IgD-negative memory B cell (primary cell): ENCODE data around the gene ARFRP1. TPM values are rescaled to one million over a fixed set of nuclear protein-coding genes. Genes with fewer than 3 reads are reported as not detected.

Source experiments
- H3K27ac Mint-ChIP-seq, 3 donors: one replicate each; pipeline ENCODE4 v1.8.0; 2020 to 2022; ENCODE audit warnings: mild to moderate bottlenecking in 3 of 3, mixed read lengths in 3 of 3, moderate library complexity in 1 of 3
- H3K27me3 Mint-ChIP-seq: one replicate; pipeline ENCODE4 v1.8.0; 2021; ENCODE audit warnings: mixed read lengths
- H3K36me3 Mint-ChIP-seq: one replicate; pipeline ENCODE4 v1.8.0; 2020; ENCODE audit warnings: mild to moderate bottlenecking, mixed read lengths
- H3K4me1 Mint-ChIP-seq, 3 donors: one replicate each; pipeline ENCODE4 v1.8.0; 2020 to 2022; ENCODE audit warnings: mixed read lengths in 3 of 3, mild to moderate bottlenecking in 1 of 3
- H3K4me3 Mint-ChIP-seq, 4 donors: one replicate each; pipeline ENCODE4 v1.8.0; 2020 to 2022; ENCODE audit warnings: mild to moderate bottlenecking in 4 of 4, mixed read lengths in 4 of 4, moderate library complexity in 3 of 4
- H3K9me3 Mint-ChIP-seq, 3 donors: one replicate each; pipeline ENCODE4 v1.8.0; 2020 to 2021; ENCODE audit warnings: mixed read lengths in 3 of 3, mild to moderate bottlenecking in 1 of 3
- polyA plus RNA-seq: library from polyadenylated mRNA; unstranded; fragments of 300-500 nt; fragmentation: Illumina TruSeq; gene quantifications from one replicate; pipeline ENCODE4 v1.2.3, GENCODE V29; 2021

The ARFRP1 gene
- polyA plus RNA-seq, 1 donor from 2014 or later: 64.3 TPM

DNA sequence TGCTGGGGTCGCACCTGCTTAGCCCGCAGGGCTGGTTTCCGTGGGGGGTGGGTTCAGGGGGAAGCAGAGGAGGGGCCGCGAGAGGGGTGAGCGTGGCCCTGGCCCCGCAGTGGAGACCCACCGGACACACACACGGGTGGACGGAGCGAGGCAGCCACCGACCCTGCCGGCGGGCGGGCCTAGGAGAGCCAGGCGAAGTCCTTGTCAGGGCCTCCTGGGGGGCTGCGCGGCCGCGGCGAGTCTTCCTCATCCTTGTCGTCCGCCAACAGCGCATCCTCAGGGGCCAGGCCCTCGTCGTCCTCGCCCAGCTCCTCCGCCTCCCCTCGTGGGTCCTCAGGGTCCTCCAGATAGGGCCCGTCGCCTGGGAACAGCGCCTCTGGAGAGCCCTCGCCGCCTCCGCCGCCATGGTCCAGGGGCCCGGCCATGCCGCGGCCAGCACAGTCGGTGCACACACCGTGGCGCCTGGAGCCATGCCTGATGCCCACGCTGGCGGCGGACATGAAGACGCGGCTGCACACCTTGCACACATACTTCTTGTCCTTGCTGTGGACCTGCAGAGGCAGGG is 39.1 kb upstream of the ARFRP1 start:
- Mint-ChIP-seq H3K36me3 (no peaks in the 10 kb centered on the region), H3K4me3 (no peak overlapping the region), H3K4me1 (no peaks in the 10 kb centered on the region), H3K27ac (no peak overlapping the region), H3K9me3 (no peaks in the 10 kb centered on the region), H3K27me3 (no peaks in the 10 kb centered on the region)

DNA sequence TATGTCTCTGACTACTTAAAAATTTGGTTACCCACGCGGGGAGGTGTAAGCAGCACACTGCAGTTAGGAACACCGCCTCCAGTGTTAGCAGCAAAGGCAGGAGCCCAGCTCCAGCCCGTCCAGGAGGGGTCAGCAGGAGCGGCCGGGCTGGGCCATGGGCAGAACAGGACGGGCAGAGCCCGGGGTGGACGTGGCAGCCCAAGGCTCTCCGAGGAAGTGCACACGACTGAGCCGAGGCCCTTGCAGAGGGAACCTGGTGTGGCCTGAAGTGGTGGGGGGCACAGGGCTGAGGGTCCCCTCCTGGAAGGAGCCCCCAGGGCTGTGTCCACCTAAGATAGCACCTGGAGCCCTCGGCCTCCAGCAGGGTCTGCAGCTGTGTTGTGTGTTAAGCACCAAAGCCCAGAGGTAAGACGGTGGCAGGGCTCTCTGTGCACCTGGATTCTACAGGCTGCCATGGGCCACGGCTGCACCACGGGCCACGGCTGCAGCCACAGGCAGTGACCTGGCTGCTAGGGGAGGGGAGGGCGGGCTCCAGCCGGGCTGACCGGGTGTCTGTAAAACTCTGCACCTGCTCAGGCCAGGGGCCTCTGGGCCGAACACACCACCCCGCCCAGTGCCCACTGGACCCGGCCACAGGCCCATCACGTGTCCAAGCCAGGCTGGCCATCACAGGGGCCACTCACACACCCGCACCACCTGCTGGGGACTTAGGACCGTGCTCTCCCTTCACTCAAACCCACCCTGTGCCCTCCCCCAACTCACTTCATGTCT is 38.4 kb upstream of the ARFRP1 start:
- Mint-ChIP-seq H3K4me1 (no peaks in the 10 kb centered on the region), H3K27ac (no peak overlapping the region), H3K9me3 (no peaks in the 10 kb centered on the region), H3K4me3 (peak overlapping the region in 1 of 4 donors; percentile 53), H3K27me3 (no peaks in the 10 kb centered on the region), H3K36me3 (no peaks in the 10 kb centered on the region)

DNA sequence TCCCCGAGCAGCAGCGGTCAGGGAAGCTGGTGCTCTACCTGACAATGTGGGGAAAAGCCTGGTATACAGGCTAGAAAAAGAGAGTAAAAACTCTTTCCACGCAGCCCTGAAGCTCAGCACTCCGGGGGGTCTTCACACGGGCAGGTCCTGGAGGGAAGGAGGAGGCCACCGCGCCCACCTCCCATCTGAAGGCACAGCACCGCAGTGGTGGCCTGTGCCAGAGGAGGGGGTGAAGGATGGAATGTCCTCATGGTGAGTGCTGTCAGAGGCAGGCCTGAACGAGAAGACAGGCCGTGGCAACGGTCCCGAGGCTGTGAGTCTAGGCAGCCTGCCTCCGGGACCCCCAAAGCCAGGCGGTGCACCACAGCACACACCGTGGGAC is 37.6 kb upstream of the ARFRP1 start:
- no peaks in the 10 kb centered on the region for H3K36me3 Mint-ChIP-seq
- no peaks in the 10 kb centered on the region for H3K9me3 Mint-ChIP-seq
- no peak overlapping the region for H3K27ac Mint-ChIP-seq
- H3K4me3 Mint-ChIP-seq: peak overlapping the region in 1 of 4 donors; percentile 53
- no peaks in the 10 kb centered on the region for H3K27me3 Mint-ChIP-seq
- no peaks in the 10 kb centered on the region for H3K4me1 Mint-ChIP-seq

DNA sequence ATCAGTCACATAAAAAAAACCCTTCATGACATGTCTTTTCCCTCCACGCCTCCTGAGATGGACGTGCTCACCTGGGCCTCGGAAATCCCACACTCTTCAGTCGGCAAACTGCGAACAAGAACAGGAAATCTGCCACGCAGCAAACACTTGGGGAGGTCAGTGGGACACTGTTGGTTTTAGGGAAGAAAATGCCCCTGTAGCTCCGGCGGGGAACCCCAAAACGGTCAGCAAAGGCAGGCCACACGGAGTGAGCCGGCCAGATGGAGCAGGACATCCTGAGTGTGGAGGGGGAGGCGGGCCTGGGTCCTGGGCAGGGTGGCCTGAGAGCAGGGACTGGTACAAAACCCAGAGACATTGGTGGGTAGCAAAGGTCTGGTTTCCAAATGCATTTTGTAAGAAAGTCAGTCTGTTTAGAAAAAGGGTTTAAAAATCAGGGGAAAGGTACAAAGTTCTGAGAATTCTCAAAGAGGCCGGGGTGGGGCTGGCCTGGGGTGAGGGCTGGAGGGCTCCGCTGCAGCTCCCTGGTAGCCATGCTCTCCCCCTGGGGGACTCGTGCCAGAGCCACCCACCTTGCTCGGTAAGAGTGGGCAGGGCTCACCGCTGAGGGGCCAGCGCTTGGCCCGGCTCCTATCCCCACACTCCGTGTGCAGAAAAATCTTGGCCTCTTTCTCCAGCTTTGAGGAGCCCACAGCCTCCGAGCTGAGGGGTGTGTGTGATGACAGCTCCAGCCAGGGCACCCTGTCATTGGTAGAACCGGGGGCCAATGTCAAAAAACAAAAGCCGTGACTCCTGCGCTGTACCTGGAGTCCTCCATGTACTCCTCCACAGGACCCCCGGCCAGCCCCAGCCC is 37.0 kb upstream of the ARFRP1 start:
- H3K27ac Mint-ChIP-seq: no peak overlapping the region
- no peaks in the 10 kb centered on the region for H3K9me3 Mint-ChIP-seq
- peak overlapping the region in 1 of 4 donors; percentile 53 for H3K4me3 Mint-ChIP-seq
- H3K4me1 Mint-ChIP-seq: no peaks in the 10 kb centered on the region
- no peaks in the 10 kb centered on the region for H3K36me3 Mint-ChIP-seq
- H3K27me3 Mint-ChIP-seq: no peaks in the 10 kb centered on the region

DNA sequence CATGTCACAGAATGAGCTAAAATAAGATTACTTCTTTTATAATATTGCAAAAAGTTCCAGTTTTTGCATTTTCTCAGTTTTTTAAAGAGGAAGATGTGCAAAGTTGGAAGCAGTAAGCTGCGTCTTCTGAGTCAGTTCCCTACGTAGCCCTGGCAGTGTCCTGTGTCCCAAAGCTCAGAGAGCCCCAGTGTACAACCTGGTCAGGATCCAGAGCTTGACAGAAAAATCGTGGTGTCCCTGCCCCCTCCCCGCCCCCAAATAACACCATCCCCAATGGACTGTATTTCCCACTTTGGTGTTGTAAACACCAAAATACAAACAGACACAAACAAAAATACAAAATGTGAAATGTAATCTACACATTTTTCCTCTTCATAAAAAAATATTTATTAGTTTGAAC is 36.4 kb upstream of the ARFRP1 start:
- Mint-ChIP-seq H3K27ac (no peak overlapping the region), H3K9me3 (no peaks in the 10 kb centered on the region), H3K4me1 (no peaks in the 10 kb centered on the region), H3K4me3 (peak overlapping the region in 1 of 4 donors; percentile 55), H3K27me3 (no peaks in the 10 kb centered on the region), H3K36me3 (no peaks in the 10 kb centered on the region)

DNA sequence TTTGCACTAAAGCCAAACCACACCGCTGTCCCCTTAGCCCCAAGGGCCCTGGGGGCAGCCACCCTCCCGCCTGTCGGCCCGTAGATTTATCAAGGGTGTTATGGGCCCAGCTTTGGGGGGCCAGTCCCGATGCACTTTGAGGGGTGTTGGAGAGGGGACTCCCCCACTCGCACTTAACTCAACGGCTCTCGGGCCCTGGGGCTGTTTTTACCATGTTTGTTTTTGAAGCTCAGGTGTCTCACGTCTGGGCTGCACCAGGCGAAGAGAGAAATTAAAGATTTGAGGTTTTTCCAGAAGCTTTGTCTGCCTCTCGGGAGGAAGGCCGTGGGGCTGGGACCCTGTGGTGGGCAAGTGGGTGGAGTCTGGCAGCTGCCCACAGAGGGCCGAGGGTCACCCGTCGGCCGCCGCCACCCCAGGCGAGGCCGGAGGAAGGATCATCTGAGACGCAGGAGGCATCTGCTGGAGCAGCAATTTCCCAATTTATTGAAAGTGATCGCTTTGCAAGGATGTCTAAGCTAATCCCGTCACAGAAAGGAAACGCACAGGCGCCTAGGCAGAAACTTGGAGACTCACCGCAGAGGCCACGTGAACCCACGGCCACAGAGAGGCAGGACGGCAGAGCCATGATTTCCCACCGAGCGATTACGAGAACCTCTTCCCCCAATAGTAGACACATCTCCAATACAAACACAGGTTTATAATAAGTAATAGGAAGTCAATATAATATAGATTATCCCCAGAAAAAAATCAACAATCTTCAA is 35.6 kb upstream of the ARFRP1 start:
- Mint-ChIP-seq H3K4me1 (no peaks in the 10 kb centered on the region), H3K27me3 (no peaks in the 10 kb centered on the region), H3K36me3 (no peaks in the 10 kb centered on the region), H3K27ac (no peak overlapping the region), H3K9me3 (no peaks in the 10 kb centered on the region), H3K4me3 (peak overlapping the region in 2 of 4 donors; percentile 27 to 55)

DNA sequence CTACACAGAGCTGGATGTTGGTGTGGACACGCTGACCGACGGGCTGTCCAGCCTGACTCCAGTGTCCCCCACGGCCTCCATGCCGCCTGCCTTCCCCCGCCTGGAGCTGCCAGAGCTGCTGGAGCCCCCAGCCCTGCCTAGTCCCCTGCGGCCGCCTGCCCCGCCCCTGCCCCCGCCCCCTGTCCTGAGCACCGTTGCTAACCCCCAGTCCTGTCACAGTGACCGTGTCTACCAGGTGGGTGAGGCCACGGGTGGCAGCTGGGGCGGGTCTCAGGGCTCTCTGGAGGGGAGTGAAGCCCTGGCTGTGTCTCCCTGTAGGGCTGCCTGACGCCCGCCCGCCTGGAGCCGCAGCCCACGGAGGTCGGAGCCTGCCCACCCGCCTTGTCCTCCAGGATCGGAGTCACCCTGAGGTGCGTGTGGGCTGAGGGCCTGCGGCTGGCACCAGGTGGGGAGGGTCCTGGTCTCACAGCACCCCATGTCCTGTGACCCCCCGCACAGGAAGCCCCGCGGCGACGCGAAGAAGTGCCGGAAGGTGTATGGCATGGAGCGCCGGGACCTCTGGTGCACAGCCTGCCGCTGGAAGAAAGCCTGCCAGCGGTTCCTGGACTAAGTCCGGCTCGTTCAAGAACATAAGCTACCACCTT is 34.7 kb upstream of the ARFRP1 start:
- Mint-ChIP-seq H3K27ac (no peak overlapping the region), H3K36me3 (no peaks in the 10 kb centered on the region), H3K4me3 (no peak overlapping the region), H3K9me3 (no peaks in the 10 kb centered on the region), H3K27me3 (no peaks in the 10 kb centered on the region), H3K4me1 (no peaks in the 10 kb centered on the region)

DNA sequence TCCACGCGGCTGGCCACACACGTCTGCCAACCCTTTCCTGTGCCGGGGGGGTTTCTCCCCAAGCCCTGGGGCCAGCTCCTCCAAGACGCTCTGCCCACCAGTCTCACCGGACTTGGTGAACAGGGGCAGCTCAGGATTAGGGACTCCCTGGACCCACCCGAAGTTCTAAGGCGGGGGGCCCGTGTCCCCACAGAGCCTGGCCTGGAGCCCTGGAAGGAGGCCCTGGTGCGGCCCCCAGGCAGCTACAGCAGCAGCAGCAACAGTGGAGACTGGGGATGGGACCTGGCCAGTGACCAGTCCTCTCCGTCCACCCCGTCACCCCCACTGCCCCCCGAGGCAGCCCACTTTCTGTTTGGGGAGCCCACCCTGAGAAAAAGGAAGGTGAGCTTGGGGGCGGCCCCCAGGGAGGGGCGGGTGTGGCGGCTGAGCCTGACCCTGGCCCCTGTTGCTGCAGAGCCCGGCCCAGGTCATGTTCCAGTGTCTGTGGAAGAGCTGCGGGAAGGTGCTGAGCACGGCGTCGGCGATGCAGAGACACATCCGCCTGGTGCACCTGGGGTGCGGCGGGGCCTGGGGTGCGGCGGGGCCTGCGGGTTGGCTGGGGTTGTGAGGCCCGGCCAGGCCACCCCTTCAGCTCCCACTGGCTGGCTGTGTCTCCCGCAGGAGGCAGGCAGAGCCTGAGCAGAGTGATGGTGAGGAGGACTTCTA is 34.1 kb upstream of the ARFRP1 start:
- peak overlapping the region in 1 of 3 donors; percentile 35 for H3K27ac Mint-ChIP-seq
- H3K9me3 Mint-ChIP-seq: no peaks in the 10 kb centered on the region
- no peaks in the 10 kb centered on the region for H3K27me3 Mint-ChIP-seq
- H3K36me3 Mint-ChIP-seq: no peaks in the 10 kb centered on the region
- no peaks in the 10 kb centered on the region for H3K4me1 Mint-ChIP-seq
- peak overlapping the region in 2 of 4 donors; percentile 46 to 66 for H3K4me3 Mint-ChIP-seq

- Mint-ChIP-seq H3K36me3 (no peaks in the 10 kb centered on the region), H3K4me3 (peak overlapping the region in 3 of 4 donors; percentile 46 to 78 (median 66)), H3K9me3 (no peaks in the 10 kb centered on the region), H3K27ac (peak overlapping the region in 1 of 3 donors; percentile 35), H3K27me3 (no peaks in the 10 kb centered on the region), H3K4me1 (peaks cover 1 to 4% (median 1%) of the 10 kb centered on the region in 3 donors)
These were observed 33.5 kb upstream of the ARFRP1 start for GRCh38 chr20:63741354-63741675.

GRCh38 chr20:63740627-63741353 is 33.0 kb upstream of the ARFRP1 start:
- Mint-ChIP-seq H3K4me1 (peaks cover 5 to 9% (median 7%) of the 10 kb centered on the region in 3 donors), H3K4me3 (peak overlapping the region in 3 of 4 donors; percentile 51 to 66 (median 64)), H3K9me3 (no peaks in the 10 kb centered on the region), H3K27me3 (no peaks in the 10 kb centered on the region), H3K36me3 (no peaks in the 10 kb centered on the region), H3K27ac (peak overlapping the region in 1 of 3 donors; percentile 35)

- no peaks in the 10 kb centered on the region for H3K9me3 Mint-ChIP-seq
- H3K27ac Mint-ChIP-seq: no peak overlapping the region
- H3K27me3 Mint-ChIP-seq: no peaks in the 10 kb centered on the region
- no peaks in the 10 kb centered on the region for H3K36me3 Mint-ChIP-seq
- H3K4me1 Mint-ChIP-seq: peaks cover 5 to 9% (median 7%) of the 10 kb centered on the region in 3 donors
- H3K4me3 Mint-ChIP-seq: peak overlapping the region in 3 of 4 donors; percentile 12 to 66 (median 64)
These were observed 32.4 kb upstream of the ARFRP1 start for GRCh38 chr20:63740070-63740626.

- Mint-ChIP-seq H3K27ac (no peak within 1 kb of the TSS), H3K36me3 (no peaks in the 10 kb centered on the region), H3K4me3 (peak within 1 kb of the TSS in 3 of 4 donors; percentile 64 to 86 (median 66)), H3K4me1 (peaks cover 5 to 9% (median 7%) of the 10 kb centered on the region in 3 donors), H3K9me3 (no peaks in the 10 kb centered on the region), H3K27me3 (no peaks in the 10 kb centered on the region)
These were observed 31.6 kb upstream of the ARFRP1 start, which contains the start of gene SLC2A4RG for GRCh38 chr20:63739130-63740069. TSS of gene SLC2A4RG (plus strand) at chr20:63739776. CDS start at chr20:63739913, 137 bp downstream.
